OCI-LY3 (cell line): Measurements from ENCODE around the gene CNIH3.

Source experiments
- CTCF ChIP-seq: fragments of 200-600, 300-600 bp; sonication (generic); IDR thresholded peaks from 2 replicates; pipeline ENCODE4 v1.5.1; 2014; ENCODE audit warnings: antibody characterized with exemption, low read length, low read depth
- EZH2phosphoT487 ChIP-seq: fragments of 200-600 bp; shearing (Covaris generic); IDR thresholded peaks from 2 replicates; pipeline ENCODE4 v1.6.1; 2018; ENCODE audit warnings: antibody characterized with exemption, mixed run types, low read depth

GRCh38 chr1:224762701-224763100 is 146.6 kb downstream of the CNIH3 start:
- TF ChIP-seq CTCF (no peak), EZH2phosphoT487 (no peak)
